Left kidney (tissue), 2 donors: Measurements from ENCODE around the gene ATP1B3. TPM values are rescaled to one million over a fixed set of nuclear protein-coding genes. Genes with fewer than 3 reads are reported as not detected.
"Not testable (repeated sequence)": the region's sequence is repeated elsewhere in the genome, so short reads cannot be mapped to it uniquely, and the experiment has no call there.

Experiments
- DNase-seq: peaks from one replicate; pipeline ENCODE4 v3.0.0-alpha.2; 2013
- polyA plus RNA-seq: library from polyadenylated mRNA; unstranded; fragments of 120-200 nt; gene quantifications from one replicate; pipeline ENCODE4 v1.2.1, GENCODE V29; 2013; ENCODE audit not compliant: insufficient read length

Gene ATP1B3
- polyA plus RNA-seq, 1 donor = 213 TPM

- DNase-seq = no peak
Observed at GRCh38 chr3:141942006-141942405, 65.6 kb downstream of the ATP1B3 start.

- no peak for DNase-seq
Observed at GRCh38 chr3:141945726-141946485, 69.5 kb downstream of the ATP1B3 start.

- no peak for DNase-seq
Observed at GRCh38 chr3:141949399-141949798, 73.0 kb downstream of the ATP1B3 start.

GRCh38 chr3:141949972-141950371 lies 73.5 kb downstream of the ATP1B3 start:
- no peak for DNase-seq

- DNase-seq = no peak
Observed at GRCh38 chr3:141950572-141951493, 74.4 kb downstream of the ATP1B3 start.

GRCh38 chr3:141952611-141953010 lies 76.2 kb downstream of the ATP1B3 start:
- no peak for DNase-seq

- DNase-seq = peak; percentile 32
Observed at GRCh38 chr3:141955175-141955574, 78.7 kb downstream of the ATP1B3 start.

- DNase-seq = no peak
Observed at GRCh38 chr3:141959589-141960554, 83.4 kb downstream of the ATP1B3 start.

- no peak for DNase-seq
Observed at GRCh38 chr3:141960731-141961130, 84.3 kb downstream of the ATP1B3 start.

GRCh38 chr3:141963301-141963700 lies 86.9 kb downstream of the ATP1B3 start:
- DNase-seq = no peak

GRCh38 chr3:141965471-141965870 lies 89.0 kb downstream of the ATP1B3 start:
- DNase-seq = no peak

- no peak for DNase-seq
Observed at GRCh38 chr3:141969711-141970110, 93.3 kb downstream of the ATP1B3 start.

GRCh38 chr3:141971571-141971970 lies 95.1 kb downstream of the ATP1B3 start:
- DNase-seq = no peak

- no peak for DNase-seq
Observed at GRCh38 chr3:141972399-141972798, 96.0 kb downstream of the ATP1B3 start.

GRCh38 chr3:141974777-141975176 lies 98.3 kb downstream of the ATP1B3 start:
- DNase-seq = not testable (repeated sequence)

Other genes starting within 250 kb of the ATP1B3 start
- gene RNF7, start 138.3 kb upstream of the ATP1B3 start, polyA plus RNA-seq = 97.5 TPM
- gene GRK7, start 113.2 kb upstream of the ATP1B3 start, polyA plus RNA-seq = 0.18 TPM